GM21825 (cell line): ENCODE measurements around the gene CKM.
"Not testable (repeated sequence)": the region's sequence is repeated elsewhere in the genome, so short reads cannot be mapped to it uniquely, and the experiment has no call there.

ENCODE experiments used
- ATAC-seq: cut with Tn5 transposase; IDR thresholded peaks from one replicate; pipeline ENCODE4 v1.9.1; 2021; ENCODE audit warnings: mild to moderate bottlenecking, moderate library complexity; ENCODE audit not compliant: unreplicated experiment

CKM gene

GRCh38 chr19:45293682-45294081 is 29.0 kb downstream of the CKM start:
- ATAC-seq = no peak

GRCh38 chr19:45291834-45292233 is 30.8 kb downstream of the CKM start:
- no peak for ATAC-seq

- no peak for ATAC-seq
Observed at GRCh38 chr19:45290381-45290931, 32.2 kb downstream of the CKM start.

- no peak for ATAC-seq
Observed at GRCh38 chr19:45283443-45284033, 39.1 kb downstream of the CKM start.

GRCh38 chr19:45280471-45280961 is 42.2 kb downstream of the CKM start:
- no peak for ATAC-seq

GRCh38 chr19:45279587-45280192 is 43.0 kb downstream of the CKM start:
- ATAC-seq = no peak

GRCh38 chr19:45278087-45278486 is 44.6 kb downstream of the CKM start:
- ATAC-seq = no peak

- ATAC-seq = no peak
Observed at GRCh38 chr19:45276284-45276687, 46.4 kb downstream of the CKM start.

- ATAC-seq = no peak
Observed at GRCh38 chr19:45275370-45275971, 47.2 kb downstream of the CKM start.

- no peak for ATAC-seq
Observed at GRCh38 chr19:45273521-45273855, 49.2 kb downstream of the CKM start.

GRCh38 chr19:45271735-45272108 is 51.0 kb downstream of the CKM start:
- no peak for ATAC-seq

GRCh38 chr19:45271098-45271734 is 51.5 kb downstream of the CKM start:
- ATAC-seq = no peak

GRCh38 chr19:45269939-45270338 is 52.7 kb downstream of the CKM start:
- not testable (repeated sequence) for ATAC-seq

- ATAC-seq = no peak
Observed at GRCh38 chr19:45267296-45267695, 55.4 kb downstream of the CKM start.

GRCh38 chr19:45265375-45265774 is 57.3 kb downstream of the CKM start:
- no peak for ATAC-seq

- no peak for ATAC-seq
Observed at GRCh38 chr19:45264781-45265317, 57.8 kb downstream of the CKM start.

- ATAC-seq = no peak
Observed at GRCh38 chr19:45263013-45263412, 59.7 kb downstream of the CKM start.

GRCh38 chr19:45262570-45262969 is 60.1 kb downstream of the CKM start:
- ATAC-seq = no peak

GRCh38 chr19:45258862-45259261 is 63.8 kb downstream of the CKM start:
- ATAC-seq = no peak

- ATAC-seq = no peak
Observed at GRCh38 chr19:45256836-45257235, 65.8 kb downstream of the CKM start.
